ENCODE measurements around the gene NAT16. TPM values are rescaled to one million over a fixed set of nuclear protein-coding genes. Genes with fewer than 3 reads are reported as not detected.

Gene NAT16
- total and polyA plus RNA-seq, 2 of the 13 experiments (the other 11 are each of a cell fraction or from before 2014, with no cell fraction given) = 0.04 TPM; not detected in 1

DNA sequence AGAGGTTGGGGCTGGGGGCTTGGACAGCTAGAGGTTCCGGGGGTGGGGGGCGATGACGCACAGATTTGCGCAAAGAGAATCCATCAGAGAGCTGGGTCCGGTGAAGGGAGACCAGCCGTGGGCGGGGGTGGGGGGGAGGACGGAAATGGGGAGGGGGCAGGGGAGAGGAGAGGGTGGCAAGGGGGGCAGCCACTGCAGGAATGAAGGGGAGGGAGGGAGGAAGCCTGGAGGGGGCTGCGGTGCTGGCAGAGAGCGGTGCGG lies 13.5 kb downstream of the NAT16 start:
- ATAC-seq = no peak
- TF ChIP-seq POLR2G (IDR thresholded peaks at IDR 0.05; ENCODE audit: low read depth, low read length) (no peak), GABPB1 (CRISPR knock-in tag; IDR thresholded peaks at IDR 0.05) (no peak), PHF8 (CRISPR knock-in tag; IDR thresholded peaks at IDR 0.05) (no peak), HNRNPL (IDR thresholded peaks at IDR 0.05; ENCODE audit: low read depth, low read length) (no peak), ZNF776 (CRISPR knock-in tag; IDR thresholded peaks at IDR 0.05) (no peak), MEIS1 (CRISPR knock-in tag; IDR thresholded peaks at IDR 0.05; ENCODE audit: borderline replicate concordance) (no peak), NFE2 (CRISPR knock-in tag; IDR thresholded peaks at IDR 0.05) (no peak), ZNF432 (CRISPR knock-in tag; IDR thresholded peaks at IDR 0.05; ENCODE audit: borderline replicate concordance) (no peak), EHMT2 (IDR thresholded peaks at IDR 0.05; ENCODE audit: borderline replicate concordance, low read depth, low read length) (no peak), BHLHE40 (IDR thresholded peaks at IDR 0.05; ENCODE audit: low read length) (no peak), DNMT3B (CRISPR knock-in tag; conservative IDR thresholded peaks at IDR 0.05) (no peak), NFKB2 (CRISPR knock-in tag; IDR thresholded peaks at IDR 0.05; ENCODE audit: borderline replicate concordance) (no peak), FOSL2 (CRISPR knock-in tag; IDR thresholded peaks at IDR 0.05) (no peak), SMYD3 (CRISPR knock-in tag; IDR thresholded peaks at IDR 0.05) (no peak), ELF1 (CRISPR knock-in tag; IDR thresholded peaks at IDR 0.05) (no peak)
- TF ChIP-seq, protein P1, sequence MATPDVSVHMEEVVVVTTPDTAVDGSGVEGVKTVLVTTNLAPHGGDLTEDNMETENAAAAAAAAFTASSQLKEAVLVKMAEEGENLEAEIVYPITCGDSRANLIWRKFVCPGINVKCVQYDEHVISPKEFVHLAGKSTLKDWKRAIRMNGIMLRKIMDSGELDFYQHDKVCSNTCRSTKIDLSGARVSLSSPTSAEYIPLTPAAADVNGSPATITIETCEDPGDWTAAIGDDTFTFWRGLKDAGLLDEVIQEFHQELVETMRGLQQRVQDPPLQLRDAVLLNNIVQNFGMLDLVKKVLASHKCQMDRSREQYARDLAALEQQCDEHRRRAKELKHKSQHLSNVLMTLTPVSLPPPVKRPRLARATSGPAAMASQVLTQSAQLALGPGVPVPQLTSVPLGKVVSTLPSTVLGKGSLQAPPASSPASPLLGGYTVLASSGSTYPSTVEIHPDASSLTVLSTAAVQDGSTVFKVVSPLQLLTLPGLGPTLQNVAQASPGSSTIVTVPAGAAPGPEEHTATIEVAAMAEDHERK (CRISPR knock-in tag; IDR thresholded peaks at IDR 0.05; ENCODE audit: low read depth) = no peak
- TF ChIP-seq, protein P2, sequence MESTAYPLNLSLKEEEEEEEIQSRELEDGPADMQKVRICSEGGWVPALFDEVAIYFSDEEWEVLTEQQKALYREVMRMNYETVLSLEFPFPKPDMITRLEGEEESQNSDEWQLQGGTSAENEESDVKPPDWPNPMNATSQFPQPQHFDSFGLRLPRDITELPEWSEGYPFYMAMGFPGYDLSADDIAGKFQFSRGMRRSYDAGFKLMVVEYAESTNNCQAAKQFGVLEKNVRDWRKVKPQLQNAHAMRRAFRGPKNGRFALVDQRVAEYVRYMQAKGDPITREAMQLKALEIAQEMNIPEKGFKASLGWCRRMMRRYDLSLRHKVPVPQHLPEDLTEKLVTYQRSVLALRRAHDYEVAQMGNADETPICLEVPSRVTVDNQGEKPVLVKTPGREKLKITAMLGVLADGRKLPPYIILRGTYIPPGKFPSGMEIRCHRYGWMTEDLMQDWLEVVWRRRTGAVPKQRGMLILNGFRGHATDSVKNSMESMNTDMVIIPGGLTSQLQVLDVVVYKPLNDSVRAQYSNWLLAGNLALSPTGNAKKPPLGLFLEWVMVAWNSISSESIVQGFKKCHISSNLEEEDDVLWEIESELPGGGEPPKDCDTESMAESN (CRISPR knock-in tag; conservative IDR thresholded peaks at IDR 0.05) = no peak
- TF ChIP-seq, protein P3, sequence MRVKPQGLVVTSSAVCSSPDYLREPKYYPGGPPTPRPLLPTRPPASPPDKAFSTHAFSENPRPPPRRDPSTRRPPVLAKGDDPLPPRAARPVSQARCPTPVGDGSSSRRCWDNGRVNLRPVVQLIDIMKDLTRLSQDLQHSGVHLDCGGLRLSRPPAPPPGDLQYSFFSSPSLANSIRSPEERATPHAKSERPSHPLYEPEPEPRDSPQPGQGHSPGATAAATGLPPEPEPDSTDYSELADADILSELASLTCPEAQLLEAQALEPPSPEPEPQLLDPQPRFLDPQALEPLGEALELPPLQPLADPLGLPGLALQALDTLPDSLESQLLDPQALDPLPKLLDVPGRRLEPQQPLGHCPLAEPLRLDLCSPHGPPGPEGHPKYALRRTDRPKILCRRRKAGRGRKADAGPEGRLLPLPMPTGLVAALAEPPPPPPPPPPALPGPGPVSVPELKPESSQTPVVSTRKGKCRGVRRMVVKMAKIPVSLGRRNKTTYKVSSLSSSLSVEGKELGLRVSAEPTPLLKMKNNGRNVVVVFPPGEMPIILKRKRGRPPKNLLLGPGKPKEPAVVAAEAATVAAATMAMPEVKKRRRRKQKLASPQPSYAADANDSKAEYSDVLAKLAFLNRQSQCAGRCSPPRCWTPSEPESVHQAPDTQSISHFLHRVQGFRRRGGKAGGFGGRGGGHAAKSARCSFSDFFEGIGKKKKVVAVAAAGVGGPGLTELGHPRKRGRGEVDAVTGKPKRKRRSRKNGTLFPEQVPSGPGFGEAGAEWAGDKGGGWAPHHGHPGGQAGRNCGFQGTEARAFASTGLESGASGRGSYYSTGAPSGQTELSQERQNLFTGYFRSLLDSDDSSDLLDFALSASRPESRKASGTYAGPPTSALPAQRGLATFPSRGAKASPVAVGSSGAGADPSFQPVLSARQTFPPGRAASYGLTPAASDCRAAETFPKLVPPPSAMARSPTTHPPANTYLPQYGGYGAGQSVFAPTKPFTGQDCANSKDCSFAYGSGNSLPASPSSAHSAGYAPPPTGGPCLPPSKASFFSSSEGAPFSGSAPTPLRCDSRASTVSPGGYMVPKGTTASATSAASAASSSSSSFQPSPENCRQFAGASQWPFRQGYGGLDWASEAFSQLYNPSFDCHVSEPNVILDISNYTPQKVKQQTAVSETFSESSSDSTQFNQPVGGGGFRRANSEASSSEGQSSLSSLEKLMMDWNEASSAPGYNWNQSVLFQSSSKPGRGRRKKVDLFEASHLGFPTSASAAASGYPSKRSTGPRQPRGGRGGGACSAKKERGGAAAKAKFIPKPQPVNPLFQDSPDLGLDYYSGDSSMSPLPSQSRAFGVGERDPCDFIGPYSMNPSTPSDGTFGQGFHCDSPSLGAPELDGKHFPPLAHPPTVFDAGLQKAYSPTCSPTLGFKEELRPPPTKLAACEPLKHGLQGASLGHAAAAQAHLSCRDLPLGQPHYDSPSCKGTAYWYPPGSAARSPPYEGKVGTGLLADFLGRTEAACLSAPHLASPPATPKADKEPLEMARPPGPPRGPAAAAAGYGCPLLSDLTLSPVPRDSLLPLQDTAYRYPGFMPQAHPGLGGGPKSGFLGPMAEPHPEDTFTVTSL (CRISPR knock-in tag; IDR thresholded peaks at IDR 0.05; ENCODE audit: borderline replicate concordance) = no peak
- no peak overlapping the region for H3K9ac ChIP-seq (ENCODE audit: insufficient read depth, low read depth, low read length)
- no peak for DNase-seq (ENCODE audit: low spot score)
- H2AFZ ChIP-seq (ENCODE audit: low read length) = no peak overlapping the region
- FAIRE-seq = no peak
- POLR2A ChIA-PET = interaction anchor here (1.1 kb wide), 1 partner anchor 16 kb away, joined by 4 read pairs; no protein-coding TSS in a partner anchor
- no peak overlapping the region for H3K4me2 ChIP-seq (ENCODE audit: low read depth, low read length)
- peaks cover 5 to 63% of the 10 kb centered on the region in 2 experiments; a peak in 4 of 5 replicates for H3K27me3 ChIP-seq (ENCODE audit: control insufficient read depth in 1 of 2, insufficient read depth in 2 of 2, low read length in 2 of 2)
- H3K79me2 ChIP-seq (ENCODE audit: insufficient read depth, low read length) = no peaks in the 10 kb centered on the region
- in situ Hi-C loops (cut with HindIII; ENCODE audit: extremely low pct_ligation_motif_present, low pct_unique_long_range_greater_than_20kb) = no loop called here
- H3K9me3 ChIP-seq (ENCODE audit: low read length) = no peaks in the 10 kb centered on the region
- 15% methylated on average over 11 of the region's 11 CpGs for WGBS (ENCODE audit: low lambda C conversion rate)
- peaks cover 44% of the 10 kb centered on the region for H3K4me1 ChIP-seq (ENCODE audit: insufficient read depth, low read length)
- no peak overlapping the region for H3K27ac ChIP-seq (ENCODE audit: extremely low read length, insufficient read depth, low read length)
- H3K36me3 ChIP-seq (replicated peaks in 1 of 2; ENCODE audit: control insufficient read depth in 1 of 2, insufficient read depth in 2 of 2, low read length in 2 of 2) = no peaks in the 10 kb centered on the region
- no TSS peak for BruUV-seq (replicated peaks)
- CTCF ChIA-PET (ENCODE audit: low intra/inter-chr PET ratio, low total read pairs) = no interaction called here
- H4K20me1 ChIP-seq (ENCODE audit: insufficient read depth, low read length) = peaks cover 9% of the 10 kb centered on the region; the same call in 1 of the 2 replicates
- intact Hi-C loops (cut with micrococcal nuclease; ENCODE audit: unreplicated experiment) = no loop called here
- H3K4me3 ChIP-seq (replicated peaks in 1 of 3; ENCODE audit: insufficient read depth in 1 of 3, low read depth in 2 of 3, low read length in 3 of 3) = no peak overlapping the region
